IMR-90 (cell line): Measurements from ENCODE around the gene CTAG1B. TPM values are rescaled to one million over a fixed set of nuclear protein-coding genes. Genes with fewer than 3 reads are reported as not detected.
"Not testable (repeated sequence)": the region's sequence is repeated elsewhere in the genome, so short reads cannot be mapped to it uniquely, and the experiment has no call there.

Experiments used
- ATAC-seq: fragments of 200-7000 bp; cut with Tn5 transposase; 2 replicates; pipeline ENCODE4 v1.9.1; 2020; ENCODE audit warnings: low read depth, mild to moderate bottlenecking, moderate library complexity
- BruUV-seq: library from RNA; stranded (reverse); fragments of 400-500 nt; replicated peaks from 2 replicates; lab custom pipeline; 2021; lab: Mats Ljungman, UMichigan
- CTCF ChIA-PET: fragments of 300-600 bp; formaldehyde crosslinking; extraction: SDS; loops from one replicate; lab custom pipeline; 2021; ENCODE audit warnings: antibody characterized with exemption; lab: Yijun Ruan, JAX
- POLR2A ChIA-PET: fragments of 300-600 bp; sonication (Branson Sonifier 250); formaldehyde crosslinking; loops from one replicate; lab custom pipeline; 2022; ENCODE audit warnings: antibody characterized with exemption; ENCODE audit not compliant: unreplicated experiment; lab: Charles Lee
- DNase-seq: peaks from one replicate; pipeline ENCODE4 v3.0.0; 2013
- H2AFZ ChIP-seq: replicated peaks from 2 replicates; pipeline ENCODE3; 2013; ENCODE audit warnings: low read length, mild to moderate bottlenecking; ENCODE audit not compliant: poor library complexity
- H2AK5ac ChIP-seq: 2 replicates; pipeline ENCODE4 v1.6.1; 2013; ENCODE audit warnings: low read depth, low read length, inconsistent platforms
- H2AK9ac ChIP-seq: replicated peaks from 2 replicates; pipeline ENCODE3; 2013; ENCODE audit warnings: mild to moderate bottlenecking, low read depth, low read length, moderate library complexity; ENCODE audit not compliant: poor library complexity
- H2BK120ac ChIP-seq: 2 replicates; pipeline ENCODE4 v1.6.1; 2013; ENCODE audit warnings: low read depth, low read length, inconsistent platforms
- H2BK15ac ChIP-seq: 3 replicates; pipeline ENCODE4 v1.6.1; 2013; ENCODE audit warnings: low read depth, low read length, inconsistent platforms
- H2BK20ac ChIP-seq: 2 replicates; pipeline ENCODE4 v1.6.1; 2013; ENCODE audit warnings: low read depth, mild to moderate bottlenecking, inconsistent platforms, low read length, moderate library complexity
- H2BK5ac ChIP-seq: 2 replicates; pipeline ENCODE4 v1.6.1; 2013; ENCODE audit warnings: mild to moderate bottlenecking, low read depth, low read length, inconsistent platforms; ENCODE audit not compliant: poor library complexity, severe bottlenecking
- H3K14ac ChIP-seq: replicated peaks from 2 replicates; pipeline ENCODE4 v1.6.1; 2013; ENCODE audit warnings: low read depth, low read length, inconsistent platforms
- H3K18ac ChIP-seq: 2 replicates; pipeline ENCODE4 v1.6.1; 2013; ENCODE audit warnings: low read depth, low read length, control low read depth
- H3K23ac ChIP-seq: 2 replicates; pipeline ENCODE4 v1.6.1; 2013; ENCODE audit warnings: low read depth, low read length, inconsistent platforms
- H3K27ac ChIP-seq: 2 replicates; pipeline ENCODE4 v1.5.1; 2013; ENCODE audit warnings: mild to moderate bottlenecking, control low read depth, low read length; ENCODE audit not compliant: insufficient read depth
- H3K27me3 ChIP-seq: 2 replicates; pipeline ENCODE4 v1.6.1; 2013; ENCODE audit warnings: low read length; ENCODE audit not compliant: control insufficient read depth, insufficient read depth
- H3K36me3 ChIP-seq: 2 replicates; pipeline ENCODE4 v1.6.1; 2013; ENCODE audit warnings: low read length, mixed read lengths; ENCODE audit not compliant: control insufficient read depth, insufficient read depth
- H3K4ac ChIP-seq: 2 replicates; pipeline ENCODE4 v1.6.1; 2013; ENCODE audit warnings: low read depth, low read length, inconsistent platforms
- H3K4me1 ChIP-seq: 2 replicates; pipeline ENCODE4 v1.6.1; 2013; ENCODE audit warnings: low read length, mixed read lengths; ENCODE audit not compliant: control insufficient read depth, insufficient read depth
- H3K4me2 ChIP-seq: 2 replicates; pipeline ENCODE4 v1.6.1; 2013; ENCODE audit warnings: low read depth, mild to moderate bottlenecking, control low read depth, low read length, moderate library complexity
- H3K4me3 ChIP-seq: 2 replicates; pipeline ENCODE4 v1.5.1; 2013; ENCODE audit warnings: low read depth, mild to moderate bottlenecking, control low read depth, low read length, moderate library complexity; ENCODE audit not compliant: insufficient read depth
- H3K56ac ChIP-seq: 2 replicates; pipeline ENCODE4 v1.6.1; 2013; ENCODE audit warnings: low read length, inconsistent platforms; ENCODE audit not compliant: insufficient read depth; ENCODE audit errors: extremely low read depth
- H3K79me1 ChIP-seq, 2 experiments: 2 replicates each; pipeline ENCODE4 v1.6.1; 2013; ENCODE audit warnings: low read length in 2 of 2, inconsistent platforms in 1 of 2, low read depth in 1 of 2
- H3K9ac ChIP-seq: 2 replicates; pipeline ENCODE4 v1.6.1; 2013; ENCODE audit warnings: low read depth, low read length, control low read depth
- H3K9me1 ChIP-seq: 2 replicates; pipeline ENCODE4 v1.6.1; 2013; ENCODE audit warnings: low read length, inconsistent platforms; ENCODE audit not compliant: insufficient read depth
- H3K9me3 ChIP-seq: 2 replicates; pipeline ENCODE4 v1.6.1; 2013; ENCODE audit warnings: low read length; ENCODE audit not compliant: control insufficient read depth, insufficient read depth
- H4K20me1 ChIP-seq: 2 replicates; pipeline ENCODE4 v1.6.1; 2013; ENCODE audit warnings: low read length, inconsistent platforms; ENCODE audit not compliant: insufficient read depth
- H4K5ac ChIP-seq: 2 replicates; pipeline ENCODE4 v1.6.1; 2013; ENCODE audit warnings: mild to moderate bottlenecking, low read depth, low read length, control low read depth
- H4K8ac ChIP-seq, 2 experiments: 2 replicates each; pipeline ENCODE4 v1.6.1; 2013; ENCODE audit warnings: low read depth in 2 of 2, low read length in 2 of 2, control low read depth in 1 of 2, inconsistent platforms in 1 of 2
- H4K91ac ChIP-seq: 2 replicates; pipeline ENCODE4 v1.6.1; 2013; ENCODE audit warnings: low read depth, low read length, inconsistent platforms; ENCODE audit not compliant: insufficient read depth
- WGBS, 2 experiments: methylation state at CpG; one replicate each; pipeline versions ENCODE4 v1.1.5 to v1.1.7; 2013; ENCODE audit warnings: missing lambda C conversion rate in 2 of 2; ENCODE audit not compliant: insufficient read length in 1 of 2; ENCODE audit errors: extremely low coverage in 2 of 2; 5-methylcytosine and 5-hydroxymethylcytosine counted together
- dilution Hi-C: fragments of 300-500 bp; cut with HindIII; formaldehyde crosslinking; loops from one replicate; pipeline ENCODE4 v1.14.3; 2018; ENCODE audit warnings: low sequenced_read_pairs; ENCODE audit not compliant: unreplicated experiment
- in situ Hi-C: fragments of 300-500 bp; cut with MboI; formaldehyde crosslinking; loops from 3 replicates; pipeline ENCODE4 v1.14.3; 2019; ENCODE audit warnings: low sequenced_read_pairs, inconsistent platforms, mixed read lengths
- intact Hi-C: fragments of 100-400 bp; cut with micrococcal nuclease; formaldehyde crosslinking; loops from 2 replicates; pipeline ENCODE4 v1.10.0; 2022
- polyA plus RNA-seq, 3 experiments: library from polyadenylated mRNA; depleted of rRNA; stranded (reverse); fragments of >200 nt; gene quantifications; 2 replicates each; pipeline ENCODE4 v1.2.3, GENCODE V29; 2012; ENCODE audit warnings: low replicate concordance in 1 of 3
- total RNA-seq: library from RNA; depleted of rRNA; stranded (reverse); fragments of >200 nt; gene quantifications from 2 replicates; pipeline ENCODE4 v1.2.3, GENCODE V29; 2012

CTAG1B gene
- total and polyA plus RNA-seq, 2 of the 4 experiments (the other 2 are of a cell fraction), result not detected

GRCh38 chrX:154573061-154573460 lies 46.0 kb downstream of the CTAG1B start:
- no CpG with 5 or more reads among the region's 10 CpGs for WGBS, 2 experiments
- H3K4ac ChIP-seq, H3K9me3 ChIP-seq, H4K20me1 ChIP-seq, in situ Hi-C loops, H4K91ac ChIP-seq, intact Hi-C loops, ATAC-seq, H2AK5ac ChIP-seq, H2BK120ac ChIP-seq, H3K36me3 ChIP-seq, H2BK5ac ChIP-seq, H3K23ac ChIP-seq, H4K8ac ChIP-seq, H2BK20ac ChIP-seq, H3K14ac ChIP-seq, H3K56ac ChIP-seq, H2AFZ ChIP-seq, H3K79me1 ChIP-seq, dilution Hi-C loops, H3K4me1 ChIP-seq, CTCF ChIA-PET, H3K9me1 ChIP-seq, H4K5ac ChIP-seq, H2BK15ac ChIP-seq, H2AK9ac ChIP-seq, H3K27me3 ChIP-seq, POLR2A ChIA-PET, DNase-seq, H3K4me2 ChIP-seq, H3K18ac ChIP-seq, H3K27ac ChIP-seq, H3K9ac ChIP-seq, BruUV-seq, H3K4me3 ChIP-seq: not testable (repeated sequence)

DNA sequence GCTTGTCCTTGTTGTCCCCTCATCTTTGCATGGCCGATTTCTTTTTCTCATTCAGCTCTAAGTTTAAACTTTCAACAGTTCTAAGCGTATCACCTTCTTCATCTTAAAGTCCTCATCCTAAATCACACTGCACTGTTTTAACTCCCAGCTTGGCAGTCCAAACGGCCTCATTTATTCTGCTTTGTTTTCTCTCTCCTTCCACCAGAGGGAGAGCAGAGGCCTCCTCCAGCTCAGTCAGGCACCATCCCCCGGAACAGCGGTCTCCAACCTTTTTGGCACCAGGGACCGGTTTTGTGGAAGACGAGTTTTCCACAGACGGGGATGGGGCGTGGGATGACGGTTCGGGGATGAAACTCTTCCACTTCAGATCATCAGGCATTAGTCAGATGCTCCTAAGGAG lies 48.7 kb downstream of the CTAG1B start:
- H3K27ac ChIP-seq, H3K4me2 ChIP-seq, BruUV-seq, H3K27me3 ChIP-seq, H4K5ac ChIP-seq, H4K91ac ChIP-seq, H2BK15ac ChIP-seq, H3K14ac ChIP-seq, H3K9ac ChIP-seq, dilution Hi-C loops, H2AFZ ChIP-seq, H3K56ac ChIP-seq, H3K79me1 ChIP-seq, H2BK120ac ChIP-seq, POLR2A ChIA-PET, CTCF ChIA-PET, in situ Hi-C loops, H2BK5ac ChIP-seq, H3K4me3 ChIP-seq, H3K4me1 ChIP-seq, H3K9me1 ChIP-seq, H4K8ac ChIP-seq, H2BK20ac ChIP-seq, ATAC-seq, intact Hi-C loops, DNase-seq, H3K23ac ChIP-seq, H2AK5ac ChIP-seq, H4K20me1 ChIP-seq, H3K18ac ChIP-seq, H2AK9ac ChIP-seq, H3K36me3 ChIP-seq, H3K4ac ChIP-seq, H3K9me3 ChIP-seq: not testable (repeated sequence)
- no CpG with 5 or more reads among the region's 11 CpGs for WGBS, 2 experiments
